OCI-LY1 (cell line): ENCODE data around the gene KCNMA1.

Experiments
- CTCF ChIP-seq: fragments of 200-600 bp; sonication (generic), shearing (Covaris generic); IDR thresholded peaks from 2 replicates; pipeline ENCODE4 v1.5.1; 2017; ENCODE audit warnings: mild to moderate bottlenecking, antibody characterized with exemption, low read length, moderate library complexity, mixed read lengths
- EZH2 ChIP-seq: fragments of 200-600 bp; sonication (generic), shearing (Covaris generic); IDR thresholded peaks from 2 replicates; pipeline ENCODE4 v1.8.0; 2017; ENCODE audit warnings: borderline replicate concordance, mixed run types, mild to moderate bottlenecking, antibody characterized with exemption, low read length, moderate library complexity, mixed read lengths

GRCh38 chr10:77455561-77455960, 182.0 kb downstream of the KCNMA1 start:
- TF ChIP-seq CTCF (no peak), EZH2 (no peak)
